GM19463 (cell line): ENCODE results near the gene MINAR1.

Source experiments
- ATAC-seq: cut with Tn5 transposase; IDR thresholded peaks from one replicate; pipeline ENCODE4 v1.9.1; 2021; ENCODE audit warnings: mild to moderate bottlenecking, moderate library complexity; ENCODE audit not compliant: unreplicated experiment

MINAR1 gene

GRCh38 chr15:79459666-79460065 is 27.5 kb downstream of the MINAR1 start:
- ATAC-seq: no peak

- ATAC-seq: no peak
Observed at GRCh38 chr15:79463043-79463780, 31.1 kb downstream of the MINAR1 start.

- no peak for ATAC-seq
Observed at GRCh38 chr15:79463781-79464270, 31.7 kb downstream of the MINAR1 start.

DNA sequence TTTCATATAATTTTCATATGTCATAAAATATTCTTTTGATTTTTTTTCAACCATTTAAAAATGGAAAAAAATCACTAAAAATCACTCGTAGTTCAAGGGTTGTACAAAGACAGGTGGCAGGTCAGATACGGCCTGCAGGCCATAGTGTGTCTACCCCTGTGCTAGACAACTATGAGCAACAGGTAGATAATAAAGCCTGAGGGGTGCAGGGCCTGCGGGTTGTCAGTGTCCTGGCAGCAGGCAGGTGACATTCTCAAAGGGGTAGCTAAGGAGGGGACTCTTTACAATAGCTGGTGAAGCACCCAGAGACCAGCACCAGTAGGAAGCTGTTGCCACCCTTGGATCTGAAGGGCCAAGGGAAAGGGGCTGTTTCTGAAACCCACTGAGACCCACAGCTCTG is 34.4 kb downstream of the MINAR1 start:
- ATAC-seq: no peak

GRCh38 chr15:79467865-79468586 is 35.9 kb downstream of the MINAR1 start:
- no peak for ATAC-seq

DNA sequence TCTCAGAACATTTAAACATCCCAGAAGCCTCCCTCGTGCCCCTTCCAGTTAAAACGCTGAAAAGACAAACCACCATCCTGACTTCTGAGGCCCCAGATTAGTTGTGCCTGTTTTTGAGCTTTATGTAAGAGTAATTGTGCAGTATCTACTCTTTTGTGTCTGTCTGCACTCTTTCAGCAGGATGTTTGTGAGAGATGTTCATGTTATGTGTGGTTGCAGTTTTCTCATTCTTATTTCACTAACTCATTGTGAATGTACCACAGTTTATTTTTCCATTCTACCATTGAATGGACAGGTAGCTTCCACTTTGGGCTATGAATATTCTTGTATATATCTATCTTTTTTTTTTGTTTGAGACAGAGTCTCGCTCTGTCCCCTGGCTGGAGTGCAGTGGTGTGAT is 40.3 kb downstream of the MINAR1 start:
- no peak for ATAC-seq

DNA sequence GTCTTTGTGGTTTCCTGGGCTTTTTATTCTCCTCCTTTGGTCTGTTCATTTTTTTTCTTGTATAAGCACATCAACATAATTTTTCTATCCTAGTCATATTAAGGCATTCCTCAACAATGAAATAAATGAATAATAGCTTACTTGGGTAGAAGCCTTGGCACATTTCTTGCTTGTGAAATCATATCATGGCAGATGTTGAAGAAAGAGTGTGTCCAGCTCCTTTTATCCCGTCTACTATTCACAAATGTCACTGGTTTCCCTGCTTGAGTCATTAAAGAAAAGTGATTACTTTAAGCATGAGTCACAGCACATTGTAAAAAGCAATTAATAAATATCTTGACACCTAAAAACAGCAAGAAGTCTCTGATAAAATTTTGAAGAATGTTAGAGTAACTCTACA is 42.1 kb downstream of the MINAR1 start:
- ATAC-seq: no peak

DNA sequence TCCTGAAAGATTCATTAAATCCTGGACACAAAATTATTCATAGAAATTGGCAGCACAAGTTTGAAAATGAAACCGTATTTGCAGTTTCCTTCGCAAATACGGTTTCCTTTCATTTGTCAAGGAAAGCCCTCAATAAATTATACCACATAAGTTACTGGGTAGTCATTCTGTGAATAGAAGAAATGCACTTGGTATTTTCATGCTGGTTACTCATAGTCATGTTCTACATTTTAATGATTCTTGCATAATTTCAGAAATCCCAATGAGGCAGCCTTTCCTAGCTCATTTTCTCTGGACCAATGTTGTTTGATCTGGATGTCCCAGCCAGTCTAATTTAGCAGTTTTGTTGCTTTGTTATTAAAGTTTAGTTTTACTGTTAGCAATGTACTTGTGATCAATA is 43.2 kb downstream of the MINAR1 start:
- no peak for ATAC-seq

DNA sequence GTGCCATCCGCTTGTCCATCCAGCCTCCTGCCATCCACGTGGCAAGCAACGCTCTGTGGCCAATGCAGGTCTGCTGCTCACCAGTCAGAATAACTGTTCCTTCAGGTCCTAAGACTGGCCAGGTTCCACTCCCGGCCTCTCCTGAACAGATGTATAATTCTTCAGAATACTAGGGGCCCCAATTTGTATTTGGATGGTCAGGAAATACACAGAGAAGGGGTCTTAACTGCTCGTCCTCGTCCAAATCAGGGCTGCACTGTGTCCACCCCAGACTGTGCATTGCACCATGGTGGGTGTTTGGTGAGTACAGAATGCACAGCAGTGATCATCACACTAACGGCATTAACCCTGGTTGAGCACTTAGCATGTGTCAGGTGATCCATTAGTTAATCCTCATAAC is 46.0 kb downstream of the MINAR1 start:
- no peak for ATAC-seq

GRCh38 chr15:79479616-79480015 is 47.5 kb downstream of the MINAR1 start:
- no peak for ATAC-seq

GRCh38 chr15:79481793-79482192 is 49.7 kb downstream of the MINAR1 start:
- no peak for ATAC-seq
